Muscle of arm (tissue), 14 donors: ENCODE data around the gene SLC38A5. TPM values are rescaled to one million over a fixed set of nuclear protein-coding genes. Genes with fewer than 3 reads are reported as not detected.
"Not testable (repeated sequence)": the region's sequence is repeated elsewhere in the genome, so short reads cannot be mapped to it uniquely, and the experiment has no call there.

Source experiments
- DNase-seq: peaks from one replicate; pipeline ENCODE4 v3.0.0-alpha.2; 2013
- long read RNA-seq, 11 donors: transcript quantifications; one replicate each; lab custom pipeline, GENCODE V29; 2026
- polyA plus RNA-seq, 12 donors: library from polyadenylated mRNA; unstranded; fragments of 120-200 nt; gene quantifications; one replicate each; pipeline ENCODE4 v1.2.1, GENCODE V29; 2013; ENCODE audit not compliant: insufficient read length in 12 of 12

SLC38A5 gene
- 10 to 100 TPM in 2 of 12 donors, 1 to 10 TPM in 9, not detected in 1; 3.6 to 30.2 (median 7.7) TPM for polyA plus RNA-seq
- long read RNA-seq, donor 1, transcript SLC38A5-211 (4 exons, 797 nt), result major isoform, 6 of 24 reads
- long read RNA-seq, donor 1, partial matches to known transcripts, result 6 of 24 reads
- long read RNA-seq, donor 1, other reads (novel, unspliced or antisense), result 0 of 24 reads
- long read RNA-seq, donor 2, result 0 reads
- long read RNA-seq, donor 3, partial matches to known transcripts, result 0 of 1 reads
- long read RNA-seq, donor 3, other reads (novel, unspliced or antisense), result 0 of 1 reads
- long read RNA-seq, donor 4, partial matches to known transcripts, result 52 of 107 reads
- long read RNA-seq, donor 4, other reads (novel, unspliced or antisense), result 55 of 107 reads
- long read RNA-seq, donor 5, result 0 reads
- long read RNA-seq, donor 6, result 0 reads
- long read RNA-seq, donor 7, partial matches to known transcripts, result 0 of 1 reads
- long read RNA-seq, donor 7, other reads (novel, unspliced or antisense), result 0 of 1 reads
- long read RNA-seq, donor 8, partial matches to known transcripts, result 0 of 6 reads
- long read RNA-seq, donor 8, other reads (novel, unspliced or antisense), result 6 of 6 reads
- long read RNA-seq, donor 9, result 0 reads
- long read RNA-seq, donor 10, result 0 reads
- long read RNA-seq, donor 11, result 0 reads

DNA sequence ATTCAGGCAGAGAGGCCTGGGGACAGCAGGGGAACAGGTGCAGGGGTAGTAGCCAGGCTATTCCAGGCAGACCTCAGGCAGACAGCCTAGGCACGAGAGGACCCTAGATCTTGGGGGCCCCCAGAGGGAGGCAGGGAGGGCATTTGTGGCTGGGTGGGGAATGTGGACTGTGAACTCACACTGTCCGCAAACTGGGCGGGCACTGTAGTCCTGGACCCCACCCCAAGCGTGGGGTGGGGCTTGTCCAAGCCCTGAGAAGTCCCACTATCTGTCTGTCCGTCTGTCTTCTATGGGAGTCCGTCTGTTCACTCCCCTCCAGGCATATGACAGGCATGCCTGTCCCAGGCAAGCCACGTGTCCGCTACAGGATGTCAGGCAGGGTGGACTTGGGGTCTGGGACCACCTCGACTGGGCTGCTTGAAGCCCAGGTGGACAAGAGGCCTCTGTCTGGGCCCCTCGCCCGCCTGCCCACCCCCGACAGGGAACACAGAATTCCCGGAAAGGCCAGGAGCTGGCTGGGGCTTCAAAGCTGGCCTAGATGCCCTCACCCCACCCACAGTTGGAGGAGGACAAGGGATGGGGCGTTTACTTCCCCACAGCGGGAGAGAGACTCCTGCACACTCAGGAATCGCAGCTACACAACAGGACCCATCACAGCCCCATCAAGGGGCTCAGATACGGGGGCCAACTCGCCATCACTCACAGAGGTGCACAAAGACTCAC lies at the start of gene SLC38A5:
TSS of gene SLC38A5 (minus strand) at position 151 of the 723 bp plus-strand sequence. CDS start 2,336 bp downstream, outside the sequence.
- no peak for DNase-seq

DNA sequence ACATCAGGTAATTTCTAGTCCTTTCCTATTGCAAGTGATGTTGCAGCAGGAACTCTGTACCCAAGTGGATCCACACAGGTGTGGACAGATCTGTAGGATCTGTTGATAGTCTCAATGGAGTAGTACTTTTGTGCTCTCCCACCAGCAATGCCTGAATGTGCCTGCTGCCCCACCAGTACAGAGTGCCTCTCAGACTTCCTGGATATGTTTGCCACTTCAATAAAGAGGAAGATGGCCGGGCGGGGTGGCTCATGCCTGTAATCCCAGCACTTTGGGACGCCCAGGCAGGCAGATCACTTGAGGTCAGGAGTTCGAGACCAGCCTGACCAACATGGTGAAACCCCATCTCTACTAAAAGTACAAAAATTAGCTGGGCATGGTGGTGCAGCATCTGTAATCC lies 49.4 kb upstream of the SLC38A5 start:
- not testable (repeated sequence) for DNase-seq

DNA sequence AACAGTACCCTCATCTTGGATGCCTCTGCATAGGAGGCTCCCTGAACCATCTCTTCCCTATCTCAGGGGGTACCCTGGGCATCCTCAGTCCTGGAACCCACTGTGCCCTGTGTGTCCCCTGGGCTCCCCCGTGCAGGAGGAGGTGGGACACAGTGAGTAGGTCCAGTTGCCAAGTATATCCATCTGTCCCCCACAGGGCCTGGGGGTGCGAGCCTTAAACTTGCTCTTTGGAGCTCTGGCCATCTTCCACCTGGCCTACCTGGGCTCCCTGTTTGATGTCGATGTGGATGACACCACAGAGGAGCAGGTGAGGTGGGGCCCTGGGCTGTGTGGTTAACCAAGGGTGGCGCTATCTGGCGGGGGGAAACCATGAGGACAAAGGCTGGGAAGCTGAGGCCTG lies 46.9 kb upstream of the SLC38A5 start:
- DNase-seq, result no peak

GRCh38 chrX:48516285-48516684 lies 46.2 kb upstream of the SLC38A5 start:
- no peak for DNase-seq

DNA sequence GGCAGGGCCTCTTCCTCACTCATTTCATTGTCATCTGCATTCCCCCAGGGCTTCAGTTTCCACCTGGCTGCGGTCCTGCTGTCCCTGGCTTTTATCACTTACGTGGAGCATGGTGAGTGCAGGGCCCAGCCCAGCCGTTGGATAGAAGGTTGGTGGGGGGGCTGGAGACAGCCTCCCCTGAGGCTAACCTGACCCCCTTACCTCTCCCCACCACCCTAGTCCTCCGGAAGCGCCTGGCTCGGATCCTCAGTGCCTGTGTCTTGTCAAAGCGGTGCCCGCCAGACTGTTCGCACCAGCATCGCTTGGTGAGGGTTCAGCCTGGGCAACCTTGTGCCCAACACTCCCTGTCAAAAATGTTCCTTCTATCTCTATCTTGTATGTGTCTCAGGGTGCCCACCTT lies 45.8 kb upstream of the SLC38A5 start:
- DNase-seq, result no peak

DNA sequence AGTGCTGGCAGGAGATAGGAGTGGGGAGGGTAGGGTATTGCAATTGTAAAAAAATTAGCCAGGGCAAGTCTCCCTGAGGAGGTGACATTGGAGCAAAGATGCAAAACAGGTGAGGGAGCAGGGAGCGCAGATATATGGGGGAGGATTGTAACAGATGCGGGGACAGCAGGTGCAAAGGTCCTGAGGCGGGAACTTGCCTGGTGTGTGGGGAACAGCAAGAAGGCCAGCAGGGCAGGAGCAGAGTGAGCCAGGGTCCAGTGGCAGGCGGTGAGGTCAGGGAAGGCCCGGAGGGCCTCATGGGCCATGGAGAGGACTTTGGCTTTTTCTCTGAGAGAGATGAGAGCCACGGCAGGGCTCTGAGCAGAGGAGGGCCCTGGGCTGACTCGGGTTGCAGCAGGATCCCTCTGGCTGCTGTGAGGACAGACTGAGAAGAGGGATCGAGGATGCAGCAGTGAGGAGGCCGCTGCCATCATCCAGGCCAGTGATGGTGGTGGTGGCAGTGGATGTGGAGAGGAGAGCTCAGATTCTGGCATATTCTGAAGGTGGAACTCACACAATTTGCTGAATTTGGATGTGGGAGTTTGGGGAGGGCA lies 44.9 kb upstream of the SLC38A5 start:
- no peak for DNase-seq

DNA sequence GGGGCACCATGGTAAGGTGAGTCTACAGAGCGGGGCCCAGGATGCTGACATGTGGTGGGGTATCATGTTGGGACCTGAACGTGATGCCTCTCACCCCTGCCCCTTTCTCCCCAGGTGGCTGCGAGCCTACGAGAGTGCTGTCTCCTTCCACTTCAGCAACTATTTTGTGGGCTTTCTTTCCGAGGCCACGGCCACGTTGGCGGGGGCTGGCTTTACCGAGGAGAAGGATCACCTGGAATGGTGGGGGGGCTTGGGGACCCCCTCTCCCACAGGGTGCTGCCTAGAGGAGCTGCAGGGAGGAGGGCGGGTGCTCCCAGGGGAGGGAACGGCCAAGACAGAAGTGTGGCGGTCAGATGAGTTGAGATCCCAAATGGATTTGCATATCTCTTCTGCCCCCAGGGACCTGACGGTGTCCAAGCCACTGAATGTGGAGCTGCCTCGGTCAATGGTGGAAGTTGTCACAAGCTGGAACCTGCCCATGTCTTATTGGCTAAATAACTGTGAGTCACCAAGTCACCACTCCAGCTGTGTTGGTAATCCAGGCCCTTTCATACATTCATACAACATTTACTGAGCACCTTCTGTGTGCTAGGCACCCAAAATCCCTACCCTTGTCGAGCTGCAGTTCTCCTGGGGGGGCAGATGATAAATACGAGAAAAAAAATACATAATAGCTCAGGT lies 44.2 kb upstream of the SLC38A5 start:
- no peak for DNase-seq

DNA sequence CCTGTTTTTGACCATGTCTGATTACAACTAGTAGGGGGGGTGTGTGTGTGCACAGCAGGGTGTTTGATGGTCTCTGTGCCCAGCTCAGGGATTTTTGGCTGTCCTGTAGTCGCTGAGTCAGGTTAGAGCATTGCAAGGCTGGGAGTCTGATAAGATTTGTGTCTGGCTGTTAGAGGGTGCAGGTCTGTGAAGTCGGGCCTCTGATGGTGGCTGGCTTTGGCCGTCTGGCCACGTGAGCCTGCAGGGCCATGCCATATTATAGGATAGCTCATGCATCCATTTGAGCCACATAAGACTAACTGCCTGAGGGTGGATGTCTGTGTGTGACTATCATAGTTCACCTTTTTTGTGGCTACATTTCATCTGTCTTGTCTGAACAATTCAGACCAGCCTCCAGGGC lies 43.6 kb upstream of the SLC38A5 start:
- no peak for DNase-seq

DNA sequence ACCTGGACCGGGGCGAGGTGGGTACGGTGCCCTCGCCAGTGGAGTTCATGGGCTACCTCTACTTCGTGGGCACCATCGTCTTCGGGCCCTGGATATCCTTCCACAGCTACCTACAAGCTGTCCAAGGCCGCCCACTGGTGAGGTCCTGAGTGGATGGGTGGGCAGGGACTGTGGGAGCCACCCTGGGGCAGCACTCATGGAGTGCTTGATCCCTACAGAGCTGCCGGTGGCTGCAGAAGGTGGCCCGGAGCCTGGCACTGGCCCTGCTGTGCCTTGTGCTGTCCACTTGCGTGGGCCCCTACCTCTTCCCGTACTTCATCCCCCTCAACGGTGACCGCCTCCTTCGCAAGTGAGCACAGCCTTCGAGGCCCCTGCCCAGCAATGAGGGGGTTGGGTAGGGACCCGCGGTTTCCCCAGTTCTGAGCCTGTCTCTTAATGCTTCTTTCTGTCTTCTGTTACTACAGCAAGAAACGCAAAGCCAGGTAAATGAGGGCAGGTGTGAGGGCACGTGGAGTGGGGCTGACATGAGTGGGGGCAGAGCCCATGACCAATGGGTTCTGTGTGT lies 42.4 kb upstream of the SLC38A5 start:
- no peak for DNase-seq

GRCh38 chrX:48511560-48511959 lies 41.5 kb upstream of the SLC38A5 start:
- DNase-seq, result no peak

DNA sequence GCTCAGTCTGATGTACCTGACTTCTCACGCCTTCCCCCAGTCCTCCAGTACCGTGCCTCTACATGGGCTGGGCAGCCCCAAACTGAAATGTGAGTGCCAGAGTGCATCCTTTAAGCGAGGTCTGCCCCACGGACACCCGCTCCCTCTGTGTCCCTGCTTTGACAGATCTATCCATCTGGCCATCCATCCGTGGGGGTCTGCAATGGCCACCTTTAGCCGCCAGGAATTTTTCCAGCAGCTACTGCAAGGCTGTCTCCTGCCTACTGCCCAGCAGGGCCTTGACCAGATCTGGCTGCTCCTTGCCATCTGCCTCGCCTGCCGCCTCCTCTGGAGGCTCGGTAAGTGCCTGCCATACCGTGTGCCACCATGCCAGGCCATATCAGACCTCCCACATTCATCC lies 39.6 kb upstream of the SLC38A5 start:
- DNase-seq, result no peak

- no peak for DNase-seq
Measured at GRCh38 chrX:48509245-48509590, 39.2 kb upstream of the SLC38A5 start.

- DNase-seq, result peak; percentile 52
Measured at GRCh38 chrX:48508400-48509244, 38.6 kb upstream of the SLC38A5 start, which contains the start of gene PORCN. Gene PORCN (plus strand): TSS chrX:48508992. CDS start chrX:48509821, 829 bp downstream.

DNA sequence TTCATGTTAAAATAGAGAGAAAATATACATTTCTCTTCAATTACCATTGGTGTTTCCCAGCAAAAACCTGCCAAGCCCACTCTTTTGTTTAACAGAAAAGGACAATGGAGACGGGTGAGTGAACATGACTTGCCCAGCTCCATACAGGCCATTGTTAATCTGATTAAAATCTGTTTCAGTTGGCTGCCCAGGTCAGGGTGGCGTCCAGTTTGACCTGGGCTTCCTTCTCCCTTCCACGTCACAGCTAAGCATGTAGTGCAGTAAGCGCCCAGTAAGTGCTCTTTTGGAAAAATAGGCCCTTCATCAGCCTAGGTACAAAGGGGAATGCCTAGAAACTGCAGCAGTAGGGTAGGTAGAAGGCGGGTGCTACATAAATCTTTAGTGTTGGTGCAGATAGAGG lies 37.2 kb upstream of the SLC38A5 start:
- DNase-seq, result no peak

DNA sequence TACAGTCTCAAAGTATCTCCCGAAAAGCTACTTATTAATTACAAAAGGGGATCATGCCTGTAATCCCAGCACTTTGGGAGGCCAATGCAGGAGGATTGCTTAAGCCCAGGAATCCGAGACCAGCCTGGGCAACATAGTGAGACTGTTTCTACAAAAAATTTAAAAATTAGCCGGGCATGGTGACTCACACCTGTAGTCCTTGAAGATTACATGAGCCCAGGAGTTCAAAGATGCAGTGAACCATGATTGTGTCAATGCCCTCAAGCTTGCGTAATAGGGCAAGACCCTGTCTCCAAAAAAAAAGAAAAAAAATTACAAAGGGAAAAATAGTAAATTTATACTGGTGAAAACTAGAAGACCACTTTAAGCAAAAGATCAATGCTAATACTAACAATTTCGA lies 35.4 kb upstream of the SLC38A5 start:
- DNase-seq, result no peak

DNA sequence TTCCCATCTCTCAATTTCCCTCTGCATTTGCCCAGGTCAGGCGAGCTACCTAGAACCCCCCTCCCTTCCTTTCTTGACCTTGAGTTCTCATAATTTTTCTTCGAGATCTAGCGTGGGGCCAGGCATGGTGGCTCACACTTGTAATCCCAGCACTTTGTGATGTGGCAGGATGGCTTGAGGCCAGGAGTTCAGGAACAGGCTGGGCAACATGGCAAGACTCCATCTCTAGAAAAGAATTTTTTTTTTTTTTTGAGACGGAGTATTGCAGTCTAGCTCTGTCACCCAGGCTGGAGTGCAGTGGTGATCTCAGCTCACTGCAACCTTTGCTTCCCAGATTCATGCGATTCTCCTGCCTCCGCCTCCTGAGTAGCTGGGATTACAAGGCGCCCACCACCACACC lies 34.2 kb upstream of the SLC38A5 start:
- no peak for DNase-seq

GRCh38 chrX:48498374-48498809 lies 28.3 kb upstream of the SLC38A5 start:
- DNase-seq, result no peak

- DNase-seq, result no peak
Measured at GRCh38 chrX:48497871-48498270, 27.8 kb upstream of the SLC38A5 start.

GRCh38 chrX:48496660-48497059 lies 26.6 kb upstream of the SLC38A5 start:
- DNase-seq, result no peak

GRCh38 chrX:48493890-48494364 lies 23.9 kb upstream of the SLC38A5 start:
- no peak for DNase-seq
